IMR-90 (cell line): ENCODE measurements around the gene XPO6. TPM values are rescaled to one million over a fixed set of nuclear protein-coding genes. Genes with fewer than 3 reads are reported as not detected.

Experiments used
- ATAC-seq: fragments of 200-7000 bp; cut with Tn5 transposase; 2 replicates; pipeline ENCODE4 v1.9.1; 2020; ENCODE audit warnings: low read depth, mild to moderate bottlenecking, moderate library complexity
- BruUV-seq: library from RNA; stranded (reverse); fragments of 400-500 nt; replicated peaks from 2 replicates; lab custom pipeline; 2021; lab: Mats Ljungman, UMichigan
- CTCF ChIA-PET: fragments of 300-600 bp; formaldehyde crosslinking; extraction: SDS; loops from one replicate; lab custom pipeline; 2021; ENCODE audit warnings: antibody characterized with exemption; lab: Yijun Ruan, JAX
- POLR2A ChIA-PET: fragments of 300-600 bp; sonication (Branson Sonifier 250); formaldehyde crosslinking; loops from one replicate; lab custom pipeline; 2022; ENCODE audit warnings: antibody characterized with exemption; ENCODE audit not compliant: unreplicated experiment; lab: Charles Lee
- DNase-seq: peaks from one replicate; pipeline ENCODE4 v3.0.0; 2013
- H2AFZ ChIP-seq: replicated peaks from 2 replicates; pipeline ENCODE3; 2013; ENCODE audit warnings: low read length, mild to moderate bottlenecking; ENCODE audit not compliant: poor library complexity
- H2AK5ac ChIP-seq: 2 replicates; pipeline ENCODE4 v1.6.1; 2013; ENCODE audit warnings: low read depth, low read length, inconsistent platforms
- H2AK9ac ChIP-seq: replicated peaks from 2 replicates; pipeline ENCODE3; 2013; ENCODE audit warnings: mild to moderate bottlenecking, low read depth, low read length, moderate library complexity; ENCODE audit not compliant: poor library complexity
- H2BK120ac ChIP-seq: 2 replicates; pipeline ENCODE4 v1.6.1; 2013; ENCODE audit warnings: low read depth, low read length, inconsistent platforms
- H2BK15ac ChIP-seq: 3 replicates; pipeline ENCODE4 v1.6.1; 2013; ENCODE audit warnings: low read depth, low read length, inconsistent platforms
- H2BK20ac ChIP-seq: 2 replicates; pipeline ENCODE4 v1.6.1; 2013; ENCODE audit warnings: low read depth, mild to moderate bottlenecking, inconsistent platforms, low read length, moderate library complexity
- H2BK5ac ChIP-seq: 2 replicates; pipeline ENCODE4 v1.6.1; 2013; ENCODE audit warnings: mild to moderate bottlenecking, low read depth, low read length, inconsistent platforms; ENCODE audit not compliant: poor library complexity, severe bottlenecking
- H3K14ac ChIP-seq: replicated peaks from 2 replicates; pipeline ENCODE4 v1.6.1; 2013; ENCODE audit warnings: low read depth, low read length, inconsistent platforms
- H3K18ac ChIP-seq: 2 replicates; pipeline ENCODE4 v1.6.1; 2013; ENCODE audit warnings: low read depth, low read length, control low read depth
- H3K23ac ChIP-seq: 2 replicates; pipeline ENCODE4 v1.6.1; 2013; ENCODE audit warnings: low read depth, low read length, inconsistent platforms
- H3K27ac ChIP-seq: 2 replicates; pipeline ENCODE4 v1.5.1; 2013; ENCODE audit warnings: mild to moderate bottlenecking, control low read depth, low read length; ENCODE audit not compliant: insufficient read depth
- H3K27me3 ChIP-seq: 2 replicates; pipeline ENCODE4 v1.6.1; 2013; ENCODE audit warnings: low read length; ENCODE audit not compliant: control insufficient read depth, insufficient read depth
- H3K36me3 ChIP-seq: 2 replicates; pipeline ENCODE4 v1.6.1; 2013; ENCODE audit warnings: low read length, mixed read lengths; ENCODE audit not compliant: control insufficient read depth, insufficient read depth
- H3K4ac ChIP-seq: 2 replicates; pipeline ENCODE4 v1.6.1; 2013; ENCODE audit warnings: low read depth, low read length, inconsistent platforms
- H3K4me1 ChIP-seq: 2 replicates; pipeline ENCODE4 v1.6.1; 2013; ENCODE audit warnings: low read length, mixed read lengths; ENCODE audit not compliant: control insufficient read depth, insufficient read depth
- H3K4me2 ChIP-seq: 2 replicates; pipeline ENCODE4 v1.6.1; 2013; ENCODE audit warnings: low read depth, mild to moderate bottlenecking, control low read depth, low read length, moderate library complexity
- H3K4me3 ChIP-seq: 2 replicates; pipeline ENCODE4 v1.5.1; 2013; ENCODE audit warnings: low read depth, mild to moderate bottlenecking, control low read depth, low read length, moderate library complexity; ENCODE audit not compliant: insufficient read depth
- H3K56ac ChIP-seq: 2 replicates; pipeline ENCODE4 v1.6.1; 2013; ENCODE audit warnings: low read length, inconsistent platforms; ENCODE audit not compliant: insufficient read depth; ENCODE audit errors: extremely low read depth
- H3K79me1 ChIP-seq, 2 experiments: 2 replicates each; pipeline ENCODE4 v1.6.1; 2013; ENCODE audit warnings: low read length in 2 of 2, inconsistent platforms in 1 of 2, low read depth in 1 of 2
- H3K9ac ChIP-seq: 2 replicates; pipeline ENCODE4 v1.6.1; 2013; ENCODE audit warnings: low read depth, low read length, control low read depth
- H3K9me1 ChIP-seq: 2 replicates; pipeline ENCODE4 v1.6.1; 2013; ENCODE audit warnings: low read length, inconsistent platforms; ENCODE audit not compliant: insufficient read depth
- H3K9me3 ChIP-seq: 2 replicates; pipeline ENCODE4 v1.6.1; 2013; ENCODE audit warnings: low read length; ENCODE audit not compliant: control insufficient read depth, insufficient read depth
- H4K20me1 ChIP-seq: 2 replicates; pipeline ENCODE4 v1.6.1; 2013; ENCODE audit warnings: low read length, inconsistent platforms; ENCODE audit not compliant: insufficient read depth
- H4K5ac ChIP-seq: 2 replicates; pipeline ENCODE4 v1.6.1; 2013; ENCODE audit warnings: mild to moderate bottlenecking, low read depth, low read length, control low read depth
- H4K8ac ChIP-seq, 2 experiments: 2 replicates each; pipeline ENCODE4 v1.6.1; 2013; ENCODE audit warnings: low read depth in 2 of 2, low read length in 2 of 2, control low read depth in 1 of 2, inconsistent platforms in 1 of 2
- H4K91ac ChIP-seq: 2 replicates; pipeline ENCODE4 v1.6.1; 2013; ENCODE audit warnings: low read depth, low read length, inconsistent platforms; ENCODE audit not compliant: insufficient read depth
- ELK1 ChIP-seq: fragments of 150-350 bp; IDR thresholded peaks from 2 replicates; pipeline ENCODE4 v1.6.1; 2016; ENCODE audit warnings: low read depth, mild to moderate bottlenecking, low read length, moderate library complexity, borderline replicate concordance
- MAFK ChIP-seq: IDR thresholded peaks from 2 replicates; pipeline ENCODE4 v1.6.1; 2012; ENCODE audit warnings: low read depth, low read length, improper control_type of control experiment
- NFE2L2 ChIP-seq: fragments of 150-350 bp; IDR thresholded peaks from 2 replicates; pipeline ENCODE4 v1.6.1; 2016; ENCODE audit warnings: low read depth, mild to moderate bottlenecking, low read length
- WGBS, 2 experiments: methylation state at CpG; one replicate each; pipeline versions ENCODE4 v1.1.5 to v1.1.7; 2013; ENCODE audit warnings: missing lambda C conversion rate in 2 of 2; ENCODE audit not compliant: insufficient read length in 1 of 2; ENCODE audit errors: extremely low coverage in 2 of 2; 5-methylcytosine and 5-hydroxymethylcytosine counted together
- dilution Hi-C: fragments of 300-500 bp; cut with HindIII; formaldehyde crosslinking; loops from one replicate; pipeline ENCODE4 v1.14.3; 2018; ENCODE audit warnings: low sequenced_read_pairs; ENCODE audit not compliant: unreplicated experiment
- in situ Hi-C: fragments of 300-500 bp; cut with MboI; formaldehyde crosslinking; loops from 3 replicates; pipeline ENCODE4 v1.14.3; 2019; ENCODE audit warnings: low sequenced_read_pairs, inconsistent platforms, mixed read lengths
- intact Hi-C: fragments of 100-400 bp; cut with micrococcal nuclease; formaldehyde crosslinking; loops from 2 replicates; pipeline ENCODE4 v1.10.0; 2022
- polyA plus RNA-seq, 3 experiments: library from polyadenylated mRNA; depleted of rRNA; stranded (reverse); fragments of >200 nt; gene quantifications; 2 replicates each; pipeline ENCODE4 v1.2.3, GENCODE V29; 2012; ENCODE audit warnings: low replicate concordance in 1 of 3
- total RNA-seq: library from RNA; depleted of rRNA; stranded (reverse); fragments of >200 nt; gene quantifications from 2 replicates; pipeline ENCODE4 v1.2.3, GENCODE V29; 2012

The XPO6 gene
- total and polyA plus RNA-seq, 2 of the 4 experiments (the other 2 are of a cell fraction): 108 to 184 TPM

GRCh38 chr16:28208131-28208530, 3.6 kb downstream of the XPO6 start:
- H3K4ac ChIP-seq: no peak overlapping the region
- H3K79me1 ChIP-seq: peaks cover 15 to 61% of the 10 kb centered on the region in 2 experiments
- H3K56ac ChIP-seq: no peak overlapping the region
- H3K9ac ChIP-seq: no peak overlapping the region
- H2AFZ ChIP-seq: no peak overlapping the region
- no peak overlapping the region for H2AK9ac ChIP-seq
- in situ Hi-C loops: loop anchor here (5.0 kb wide), 1 partner anchor 61 kb away; no protein-coding TSS in a partner anchor
- ChIA-PET POLR2A (interaction anchor here (0.6 kb wide), 1 partner anchor 14 kb away, joined by 4 read pairs; no protein-coding TSS in a partner anchor), CTCF (interaction anchor here (1.0 kb wide), 1 partner anchor 14 kb away, joined by 5 read pairs; no protein-coding TSS in a partner anchor)
- H4K5ac ChIP-seq: no peak overlapping the region
- H3K9me1 ChIP-seq: peaks cover 34% of the 10 kb centered on the region
- H3K4me1 ChIP-seq: peaks cover 11% of the 10 kb centered on the region
- H3K14ac ChIP-seq: no peak overlapping the region
- no peak overlapping the region for H3K18ac ChIP-seq
- no peak for DNase-seq
- TF ChIP-seq NFE2L2 (no peak), ELK1 (no peak), MAFK (peak; percentile 92)
- H2AK5ac ChIP-seq: no peak overlapping the region
- H4K91ac ChIP-seq: no peak overlapping the region
- 0 out of 2 replicates have a peak overlapping the region, but pooled peaks have one; percentile 1 for H3K4me2 ChIP-seq
- no peak overlapping the region for H3K27ac ChIP-seq
- H4K8ac ChIP-seq: no peak overlapping the region
- H3K36me3 ChIP-seq: peaks cover 37% of the 10 kb centered on the region
- 0 out of 2 replicates have a peak overlapping the region, but pooled peaks have one; percentile 50 for H3K23ac ChIP-seq
- peak overlapping the region; percentile 22 for H2BK5ac ChIP-seq
- dilution Hi-C loops: no loop called here
- no peak overlapping the region for H2BK20ac ChIP-seq
- no TSS peak for BruUV-seq
- intact Hi-C loops: no loop called here
- no peak overlapping the region for H2BK120ac ChIP-seq
- H2BK15ac ChIP-seq: no peak overlapping the region
- no peak for ATAC-seq
- H3K27me3 ChIP-seq: no peaks in the 10 kb centered on the region
- no CpG with 5 or more reads among the region's 4 CpGs for WGBS, 2 experiments
- no peaks in the 10 kb centered on the region for H3K9me3 ChIP-seq
- no peak overlapping the region for H3K4me3 ChIP-seq
- H4K20me1 ChIP-seq: peaks cover 62% of the 10 kb centered on the region
